ENCODE results near the gene TTC28.
A peak's percentile ranks its signal among the peaks of the same experiment; 100 is the strongest.
"Not testable (repeated sequence)": the region's sequence is repeated elsewhere in the genome, so short reads cannot be mapped to it uniquely, and the experiment has no call there.

The TTC28 gene

DNA sequence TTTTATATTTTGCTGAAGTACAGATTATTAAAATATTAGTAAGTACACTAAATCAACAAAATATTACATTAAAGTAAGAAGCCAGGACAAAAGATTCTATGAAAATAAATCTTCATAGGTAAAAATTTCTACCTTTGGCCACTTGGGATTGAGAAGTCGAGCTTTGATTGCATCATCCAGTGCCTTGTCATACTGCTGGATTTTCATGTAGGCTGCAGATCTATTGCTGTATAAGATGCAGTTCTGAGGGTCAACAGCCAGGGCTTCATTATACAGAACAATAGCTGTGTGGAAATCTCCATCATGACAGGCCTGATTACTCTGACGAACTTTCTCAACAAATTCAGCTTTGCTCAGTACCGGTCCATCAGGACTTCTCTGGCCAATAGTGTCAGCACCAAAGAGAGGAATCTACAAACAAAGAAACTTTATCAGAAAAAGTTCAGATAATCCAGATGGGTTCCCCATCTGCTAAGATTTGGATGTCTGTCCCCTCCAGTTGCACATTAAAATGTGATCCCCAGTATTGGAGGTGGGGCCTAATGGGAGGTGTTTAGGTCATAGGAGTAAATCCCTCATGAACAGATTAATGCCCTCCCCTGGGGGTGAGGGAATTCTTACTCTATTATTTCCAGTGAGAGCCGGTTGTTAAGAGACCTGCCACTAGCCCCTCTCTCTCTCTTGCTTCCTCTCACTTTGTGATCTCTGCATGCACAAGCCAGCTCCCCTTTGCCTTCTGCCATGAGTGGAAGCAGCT is 50.0 kb downstream of the TTC28 start:
- Histone ChIP-seq H3K9me3 (ENCODE audit: control insufficient read depth, low read length) (no peaks in the 10 kb centered on the region), H3K9ac (ENCODE audit: low read length) (no peak overlapping the region), H3K27me3 (replicated peaks; ENCODE audit: control insufficient read depth, insufficient read depth, low read length) (no peaks in the 10 kb centered on the region), H3K36me3 (ENCODE audit: control insufficient read depth, insufficient read depth, low read length, severe bottlenecking) (no peaks in the 10 kb centered on the region), H3K4me1 (ENCODE audit: control insufficient read depth, insufficient read depth, low read length) (peaks cover 12% of the 10 kb centered on the region), H3K4me3 (ENCODE audit: low read length) (no peak overlapping the region)
- DNase-seq (ENCODE audit: low read depth): peak; percentile 16

- peaks cover 12% of the 10 kb centered on the region for H3K4me1 ChIP-seq (ENCODE audit: control insufficient read depth, insufficient read depth, low read length)
- H3K4me3 ChIP-seq (ENCODE audit: low read length): no peak overlapping the region
- no peak overlapping the region for H3K9ac ChIP-seq (ENCODE audit: low read length)
- no peaks in the 10 kb centered on the region for H3K9me3 ChIP-seq (ENCODE audit: control insufficient read depth, low read length)
- H3K27me3 ChIP-seq (replicated peaks; ENCODE audit: control insufficient read depth, insufficient read depth, low read length): no peaks in the 10 kb centered on the region
- no peaks in the 10 kb centered on the region for H3K36me3 ChIP-seq (ENCODE audit: control insufficient read depth, insufficient read depth, low read length, severe bottlenecking)
- no peak for DNase-seq (ENCODE audit: low read depth)
Measured at GRCh38 chr22:28628766-28629165, 50.9 kb downstream of the TTC28 start.

DNA sequence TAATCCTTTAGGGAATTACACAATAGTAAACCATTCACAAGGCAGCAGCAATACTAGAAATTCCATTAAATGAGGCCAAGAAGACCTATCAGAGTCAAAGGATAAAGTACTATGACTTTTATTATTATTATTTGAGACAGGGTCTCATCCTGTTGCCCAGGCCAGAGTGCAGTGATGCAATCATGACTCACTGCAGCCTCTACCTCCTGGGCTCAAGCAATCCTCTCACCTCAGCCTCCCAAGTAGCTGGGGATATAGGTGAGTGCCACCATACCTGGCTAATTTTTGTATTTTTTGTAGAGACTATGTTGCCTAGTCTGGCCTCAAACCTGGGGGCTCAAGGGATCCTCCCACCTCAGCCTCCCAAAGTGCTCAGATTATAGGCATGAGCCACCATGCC is 51.8 kb downstream of the TTC28 start:
- H3K4me1 ChIP-seq (ENCODE audit: control insufficient read depth, insufficient read depth, low read length): peaks cover 12% of the 10 kb centered on the region
- peak; percentile 36 for DNase-seq (ENCODE audit: low read depth)

GRCh38 chr22:28620244-28620922 is 59.3 kb downstream of the TTC28 start:
- H3K9ac ChIP-seq (ENCODE audit: low read length): no peak overlapping the region
- no peaks in the 10 kb centered on the region for H3K27me3 ChIP-seq (replicated peaks; ENCODE audit: control insufficient read depth, insufficient read depth, low read length)
- H3K9me3 ChIP-seq (ENCODE audit: control insufficient read depth, low read length): no peaks in the 10 kb centered on the region
- no peak for DNase-seq (ENCODE audit: low read depth)
- peak overlapping the region; percentile 8 for H3K4me3 ChIP-seq (ENCODE audit: low read length)
- H3K4me1 ChIP-seq (ENCODE audit: control insufficient read depth, insufficient read depth, low read length): peaks cover 9% of the 10 kb centered on the region
- H3K36me3 ChIP-seq (ENCODE audit: control insufficient read depth, insufficient read depth, low read length, severe bottlenecking): no peaks in the 10 kb centered on the region

More for the DNA sequence above, 51.8 kb downstream of the TTC28 start:
- Histone ChIP-seq H3K4me3 (ENCODE audit: low read length) (no peak overlapping the region), H3K9me3 (ENCODE audit: control insufficient read depth, low read length) (no peaks in the 10 kb centered on the region), H3K27me3 (replicated peaks; ENCODE audit: control insufficient read depth, insufficient read depth, low read length) (no peaks in the 10 kb centered on the region), H3K36me3 (ENCODE audit: control insufficient read depth, insufficient read depth, low read length, severe bottlenecking) (no peaks in the 10 kb centered on the region), H3K9ac (ENCODE audit: low read length) (no peak overlapping the region)

DNA sequence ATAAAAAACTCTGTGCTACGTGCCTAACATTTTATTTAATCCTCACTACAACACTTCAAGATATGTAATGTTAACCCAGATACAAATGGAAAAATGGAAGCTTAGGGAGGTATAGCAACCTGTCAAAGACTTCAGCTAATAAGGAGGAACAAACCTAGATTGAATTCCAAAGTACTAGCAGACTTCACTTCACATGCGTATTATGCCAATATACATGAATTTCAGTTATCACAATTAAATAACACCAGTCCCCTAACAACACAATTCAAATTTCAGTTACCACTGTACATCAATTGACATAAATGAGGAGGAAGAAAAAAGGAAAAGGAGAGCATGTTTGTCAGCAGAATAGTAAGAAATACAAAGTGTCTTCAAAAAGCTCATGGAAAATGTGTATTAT is 60.4 kb downstream of the TTC28 start:
- Histone ChIP-seq H3K9ac (ENCODE audit: low read length) (no peak overlapping the region), H3K4me1 (ENCODE audit: control insufficient read depth, insufficient read depth, low read length) (peaks cover 9% of the 10 kb centered on the region), H3K4me3 (ENCODE audit: low read length) (no peak overlapping the region), H3K27me3 (replicated peaks; ENCODE audit: control insufficient read depth, insufficient read depth, low read length) (no peaks in the 10 kb centered on the region), H3K9me3 (ENCODE audit: control insufficient read depth, low read length) (no peaks in the 10 kb centered on the region), H3K36me3 (ENCODE audit: control insufficient read depth, insufficient read depth, low read length, severe bottlenecking) (no peaks in the 10 kb centered on the region)
- no peak for DNase-seq (ENCODE audit: low read depth)

- H3K4me1 ChIP-seq (ENCODE audit: control insufficient read depth, insufficient read depth, low read length); DNase-seq (ENCODE audit: low read depth); H3K9me3 ChIP-seq (ENCODE audit: control insufficient read depth, low read length); H3K36me3 ChIP-seq (ENCODE audit: control insufficient read depth, insufficient read depth, low read length, severe bottlenecking); H3K9ac ChIP-seq (ENCODE audit: low read length); H3K4me3 ChIP-seq (ENCODE audit: low read length); H3K27me3 ChIP-seq (replicated peaks; ENCODE audit: control insufficient read depth, insufficient read depth, low read length): not testable (repeated sequence)
Measured at GRCh38 chr22:28615423-28615822, 64.2 kb downstream of the TTC28 start.

DNA sequence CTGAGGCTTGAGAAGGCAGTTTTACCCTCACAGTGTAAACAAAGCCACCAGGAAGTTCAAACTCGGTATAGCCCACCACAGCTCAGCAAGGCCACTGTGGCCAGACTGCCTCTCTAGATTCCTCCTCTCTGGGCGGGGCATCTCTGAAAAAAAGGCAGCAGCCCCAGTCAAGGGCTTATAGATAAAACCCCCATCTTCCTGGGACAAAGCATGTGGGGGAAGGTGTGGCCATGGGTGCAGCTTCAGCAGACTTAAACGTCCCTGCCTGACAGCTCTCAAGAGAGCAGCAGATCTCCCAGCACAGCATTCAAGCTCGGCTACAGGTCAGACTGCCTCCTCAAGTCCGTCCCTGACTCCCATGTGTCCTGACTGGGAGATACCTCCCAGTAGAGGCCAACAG is 69.7 kb downstream of the TTC28 start:
- no peaks in the 10 kb centered on the region for H3K27me3 ChIP-seq (replicated peaks; ENCODE audit: control insufficient read depth, insufficient read depth, low read length)
- no peak for DNase-seq (ENCODE audit: low read depth)
- H3K9ac ChIP-seq (ENCODE audit: low read length): no peak overlapping the region
- no peaks in the 10 kb centered on the region for H3K9me3 ChIP-seq (ENCODE audit: control insufficient read depth, low read length)
- H3K4me3 ChIP-seq (ENCODE audit: low read length): no peak overlapping the region
- H3K36me3 ChIP-seq (ENCODE audit: control insufficient read depth, insufficient read depth, low read length, severe bottlenecking): no peaks in the 10 kb centered on the region
- peaks cover 3% of the 10 kb centered on the region for H3K4me1 ChIP-seq (ENCODE audit: control insufficient read depth, insufficient read depth, low read length)

DNA sequence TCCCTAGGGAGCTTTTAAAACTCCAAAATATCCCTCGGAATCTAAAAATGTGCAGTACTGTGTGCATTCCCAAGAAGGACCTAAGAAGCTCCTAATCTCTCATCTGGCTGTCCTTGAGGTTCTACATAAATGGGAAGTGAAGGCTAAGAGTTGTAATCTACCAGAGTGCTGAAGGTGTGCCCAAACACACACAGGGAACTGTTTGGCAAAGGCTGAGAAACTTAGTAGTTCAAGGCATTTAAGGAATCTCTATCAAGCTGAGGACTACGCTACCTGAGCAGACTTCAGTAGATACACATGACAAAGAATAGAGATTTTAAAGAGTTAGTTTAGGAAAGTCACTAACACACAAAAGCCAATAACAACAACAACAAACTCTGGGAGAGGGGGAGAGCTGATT is 71.1 kb downstream of the TTC28 start:
- no peaks in the 10 kb centered on the region for H3K9me3 ChIP-seq (ENCODE audit: control insufficient read depth, low read length)
- no peak overlapping the region for H3K4me3 ChIP-seq (ENCODE audit: low read length)
- H3K4me1 ChIP-seq (ENCODE audit: control insufficient read depth, insufficient read depth, low read length): peaks cover 3% of the 10 kb centered on the region
- no peak for DNase-seq (ENCODE audit: low read depth)
- no peaks in the 10 kb centered on the region for H3K36me3 ChIP-seq (ENCODE audit: control insufficient read depth, insufficient read depth, low read length, severe bottlenecking)
- H3K27me3 ChIP-seq (replicated peaks; ENCODE audit: control insufficient read depth, insufficient read depth, low read length): no peaks in the 10 kb centered on the region
- no peak overlapping the region for H3K9ac ChIP-seq (ENCODE audit: low read length)

GRCh38 chr22:28607795-28608194 is 71.8 kb downstream of the TTC28 start:
- Histone ChIP-seq H3K9ac (ENCODE audit: low read length) (no peak overlapping the region), H3K4me3 (ENCODE audit: low read length) (no peak overlapping the region), H3K36me3 (ENCODE audit: control insufficient read depth, insufficient read depth, low read length, severe bottlenecking) (no peaks in the 10 kb centered on the region), H3K27me3 (replicated peaks; ENCODE audit: control insufficient read depth, insufficient read depth, low read length) (no peaks in the 10 kb centered on the region), H3K4me1 (ENCODE audit: control insufficient read depth, insufficient read depth, low read length) (peaks cover 3% of the 10 kb centered on the region), H3K9me3 (ENCODE audit: control insufficient read depth, low read length) (no peaks in the 10 kb centered on the region)
- no peak for DNase-seq (ENCODE audit: low read depth)

GRCh38 chr22:28604966-28605761 is 74.5 kb downstream of the TTC28 start:
- Histone ChIP-seq H3K36me3 (ENCODE audit: control insufficient read depth, insufficient read depth, low read length, severe bottlenecking) (no peaks in the 10 kb centered on the region), H3K27me3 (replicated peaks; ENCODE audit: control insufficient read depth, insufficient read depth, low read length) (no peaks in the 10 kb centered on the region), H3K9ac (ENCODE audit: low read length) (no peak overlapping the region), H3K9me3 (ENCODE audit: control insufficient read depth, low read length) (no peaks in the 10 kb centered on the region), H3K4me3 (ENCODE audit: low read length) (no peak overlapping the region), H3K4me1 (ENCODE audit: control insufficient read depth, insufficient read depth, low read length) (peaks cover 3% of the 10 kb centered on the region)
- no peak for DNase-seq (ENCODE audit: low read depth)

DNA sequence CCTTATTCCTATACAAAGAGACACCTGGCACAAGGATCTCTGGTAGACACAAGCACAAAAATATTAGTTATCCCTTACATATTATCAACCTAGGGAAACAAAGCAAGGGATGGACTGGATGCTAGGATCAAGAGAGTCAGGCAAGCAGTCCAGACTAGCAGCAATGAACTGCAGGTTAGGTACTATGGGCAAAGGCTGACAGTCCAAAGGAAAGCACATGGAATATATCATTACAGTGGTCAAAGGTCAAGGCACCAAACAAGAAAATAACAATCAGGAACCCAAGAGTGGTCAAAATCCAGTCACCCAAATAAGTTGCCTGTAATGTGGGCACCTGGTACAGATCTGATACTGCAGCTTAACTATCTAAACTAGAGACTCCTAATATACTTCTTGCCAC is 77.7 kb downstream of the TTC28 start:
- H3K27me3 ChIP-seq (replicated peaks; ENCODE audit: control insufficient read depth, insufficient read depth, low read length): no peaks in the 10 kb centered on the region
- H3K9me3 ChIP-seq (ENCODE audit: control insufficient read depth, low read length): no peaks in the 10 kb centered on the region

More for the DNA sequence above, 77.7 kb downstream of the TTC28 start:
- H3K4me1 ChIP-seq (ENCODE audit: control insufficient read depth, insufficient read depth, low read length): peaks cover 13% of the 10 kb centered on the region
- no peak overlapping the region for H3K4me3 ChIP-seq (ENCODE audit: low read length)
- no peak overlapping the region for H3K9ac ChIP-seq (ENCODE audit: low read length)
- H3K36me3 ChIP-seq (ENCODE audit: control insufficient read depth, insufficient read depth, low read length, severe bottlenecking): no peaks in the 10 kb centered on the region
- DNase-seq (ENCODE audit: low read depth): no peak
